A673 (cell line): ENCODE results near the gene OSTN. TPM values are rescaled to one million over a fixed set of nuclear protein-coding genes. Genes with fewer than 3 reads are reported as not detected.

ENCODE experiments used
- Bru-seq: library from RNA; stranded (reverse); fragments of 400-500 nt; gene quantifications from one replicate; lab custom pipeline; 2021; lab: Mats Ljungman, UMichigan
- BruChase-seq, 2 experiments: library from RNA; stranded (reverse); fragments of 400-500 nt; gene quantifications; one replicate each; lab custom pipeline; 2021; lab: Mats Ljungman, UMichigan
- BruUV-seq: library from RNA; stranded (reverse); fragments of 400-500 nt; replicated peaks from 2 replicates; lab custom pipeline; 2021; lab: Mats Ljungman, UMichigan
- CTCF ChIA-PET: fragments of 300-600 bp; sonication (Branson Sonifier 250); formaldehyde crosslinking; loops from one replicate; lab custom pipeline; 2022; ENCODE audit warnings: antibody characterized with exemption; lab: Charles Lee
- POLR2A ChIA-PET: fragments of 300-600 bp; sonication (Branson Sonifier 250); formaldehyde crosslinking; loops from one replicate; lab custom pipeline; 2022; ENCODE audit warnings: antibody characterized with exemption; ENCODE audit not compliant: low non-redundant PET; lab: Charles Lee
- DNase-seq: peaks from one replicate; pipeline ENCODE4 v3.0.0-alpha.2; 2015; ENCODE audit warnings: low spot score
- H3K27ac ChIP-seq: fragments of 200-600 bp; sonication (generic); 2 replicates; pipeline ENCODE4 v1.5.1; 2016; ENCODE audit warnings: mixed run types, low read depth, mild to moderate bottlenecking, mixed read lengths, antibody characterized with exemption, low read length; ENCODE audit not compliant: poor library complexity, severe bottlenecking
- H3K27me3 ChIP-seq: fragments of 200-600 bp; sonication (generic); replicated peaks from 2 replicates; pipeline ENCODE4 v1.6.1; 2017; ENCODE audit warnings: mixed run types, low read depth, mild to moderate bottlenecking, mixed read lengths, antibody characterized with exemption, low read length; ENCODE audit not compliant: insufficient read depth, poor library complexity
- H3K36me3 ChIP-seq: fragments of 200-600 bp; sonication (generic); 2 replicates; pipeline ENCODE4 v1.6.1; 2016; ENCODE audit warnings: mixed run types, mild to moderate bottlenecking, mixed read lengths, antibody characterized with exemption, low read length; ENCODE audit not compliant: insufficient read depth, poor library complexity, severe bottlenecking
- H3K4me1 ChIP-seq: fragments of 200-600 bp; sonication (generic); 2 replicates; pipeline ENCODE4 v1.6.1; 2017; ENCODE audit warnings: mixed run types, mild to moderate bottlenecking, mixed read lengths, antibody characterized with exemption, low read length; ENCODE audit not compliant: insufficient read depth, poor library complexity, severe bottlenecking
- H3K4me3 ChIP-seq: fragments of 200-600 bp; sonication (generic); 2 replicates; pipeline ENCODE4 v1.5.1; 2016; ENCODE audit warnings: low read depth, mixed run types, mild to moderate bottlenecking, mixed read lengths, low read length; ENCODE audit not compliant: poor library complexity, severe bottlenecking
- H3K9me3 ChIP-seq: fragments of 200-600 bp; sonication (generic); 2 replicates; pipeline ENCODE4 v1.6.1; 2016; ENCODE audit warnings: mixed run types, low read depth, mild to moderate bottlenecking, mixed read lengths, antibody characterized with exemption, low read length; ENCODE audit not compliant: poor library complexity, severe bottlenecking
- EZH2 ChIP-seq: fragments of 200-600 bp; sonication (generic); IDR thresholded peaks from 2 replicates; pipeline ENCODE4 v1.6.1; 2017; ENCODE audit warnings: borderline replicate concordance, low read depth, mild to moderate bottlenecking, mixed read lengths, antibody characterized with exemption, low read length; ENCODE audit not compliant: poor library complexity, severe bottlenecking
- intact Hi-C: fragments of 100-400 bp; cut with micrococcal nuclease; formaldehyde crosslinking; loops from one replicate; pipeline ENCODE4 v1.10.0; 2022; ENCODE audit not compliant: unreplicated experiment
- long read RNA-seq: library from polyadenylated mRNA; stranded (forward); transcript quantifications from one replicate; pipeline ENCODE4 v2.0.0, GENCODE V29; 2022
- total RNA-seq: library from RNA; stranded (reverse); gene quantifications from 2 replicates; pipeline ENCODE4 v1.2.3, GENCODE V29; 2021
- TF ChIP-seq, protein P1 (sequence below): fragments of 300-800, 200-600 bp; sonication (generic); conservative IDR thresholded peaks from 2 replicates; pipeline ENCODE4 v1.5.1; 2017; ENCODE audit warnings: low read depth, mild to moderate bottlenecking, antibody characterized with exemption, low read length, moderate library complexity, mixed read lengths

OSTN gene, protein sequence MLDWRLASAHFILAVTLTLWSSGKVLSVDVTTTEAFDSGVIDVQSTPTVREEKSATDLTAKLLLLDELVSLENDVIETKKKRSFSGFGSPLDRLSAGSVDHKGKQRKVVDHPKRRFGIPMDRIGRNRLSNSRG
- total RNA-seq (not detected in 2 replicates), Bru-seq, nascent RNA (percentile 11 among the genes with signal in this experiment), BruChase-seq, experiment 1, labeled RNA remaining after a 2-hour chase (percentile 5 among the genes with signal in this experiment), BruChase-seq, experiment 2, labeled RNA remaining after a 6-hour chase (percentile 4 among the genes with signal in this experiment)
- long read RNA-seq, result 0 reads

- intact Hi-C loops, result no loop called here
- no peak for TF ChIP-seq EZH2
- ChIA-PET CTCF (no interaction called here), POLR2A (no interaction called here)
- Histone ChIP-seq H3K4me3 (no peak within 1 kb of the TSS), H3K9me3 (no peaks in the 10 kb centered on the region), H3K27me3 (no peaks in the 10 kb centered on the region), H3K36me3 (no peaks in the 10 kb centered on the region), H3K4me1 (no peaks in the 10 kb centered on the region), H3K27ac (no peak within 1 kb of the TSS)
- BruUV-seq, result no TSS peak
- peak; percentile 3 for DNase-seq
These were observed at the start of gene OSTN for GRCh38 chr3:191198932-191199331. Gene OSTN (plus strand): TSS chr3:191199241. CDS start chr3:191212533, 13,292 bp downstream.

DNA sequence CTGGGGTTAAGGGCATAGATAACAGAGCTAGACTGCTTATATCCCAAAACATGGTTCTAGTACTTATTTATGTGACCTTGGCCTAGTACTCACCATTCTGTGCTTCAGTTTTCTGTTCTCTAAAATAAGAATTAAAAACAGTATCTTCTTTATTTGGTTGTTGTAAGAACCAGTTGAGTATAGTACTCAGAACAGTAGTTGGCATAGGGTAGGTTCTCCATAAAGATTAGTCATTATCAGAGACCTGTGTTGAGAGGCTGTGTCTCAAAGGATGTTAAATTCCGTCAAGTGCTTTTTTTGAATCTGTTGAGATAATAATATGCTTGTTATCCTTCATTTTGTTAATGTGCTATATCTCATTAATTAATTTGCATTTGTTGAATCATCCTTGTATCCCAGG, 47.4 kb upstream of the OSTN start:
- H3K27ac ChIP-seq, result no peak overlapping the region
- H3K4me3 ChIP-seq, result no peak overlapping the region
- intact Hi-C loops, result no loop called here
- TF ChIP-seq, protein P1, sequence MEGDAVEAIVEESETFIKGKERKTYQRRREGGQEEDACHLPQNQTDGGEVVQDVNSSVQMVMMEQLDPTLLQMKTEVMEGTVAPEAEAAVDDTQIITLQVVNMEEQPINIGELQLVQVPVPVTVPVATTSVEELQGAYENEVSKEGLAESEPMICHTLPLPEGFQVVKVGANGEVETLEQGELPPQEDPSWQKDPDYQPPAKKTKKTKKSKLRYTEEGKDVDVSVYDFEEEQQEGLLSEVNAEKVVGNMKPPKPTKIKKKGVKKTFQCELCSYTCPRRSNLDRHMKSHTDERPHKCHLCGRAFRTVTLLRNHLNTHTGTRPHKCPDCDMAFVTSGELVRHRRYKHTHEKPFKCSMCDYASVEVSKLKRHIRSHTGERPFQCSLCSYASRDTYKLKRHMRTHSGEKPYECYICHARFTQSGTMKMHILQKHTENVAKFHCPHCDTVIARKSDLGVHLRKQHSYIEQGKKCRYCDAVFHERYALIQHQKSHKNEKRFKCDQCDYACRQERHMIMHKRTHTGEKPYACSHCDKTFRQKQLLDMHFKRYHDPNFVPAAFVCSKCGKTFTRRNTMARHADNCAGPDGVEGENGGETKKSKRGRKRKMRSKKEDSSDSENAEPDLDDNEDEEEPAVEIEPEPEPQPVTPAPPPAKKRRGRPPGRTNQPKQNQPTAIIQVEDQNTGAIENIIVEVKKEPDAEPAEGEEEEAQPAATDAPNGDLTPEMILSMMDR, result no peak
- TF ChIP-seq EZH2, result no peak
- no peak for DNase-seq
- H3K9me3 ChIP-seq, result peaks cover 16% of the 10 kb centered on the region
- no TSS peak for BruUV-seq
- CTCF ChIA-PET, result no interaction called here
- POLR2A ChIA-PET, result no interaction called here
- H3K36me3 ChIP-seq, result no peaks in the 10 kb centered on the region
- H3K4me1 ChIP-seq, result no peaks in the 10 kb centered on the region
- H3K27me3 ChIP-seq, result no peaks in the 10 kb centered on the region

DNA sequence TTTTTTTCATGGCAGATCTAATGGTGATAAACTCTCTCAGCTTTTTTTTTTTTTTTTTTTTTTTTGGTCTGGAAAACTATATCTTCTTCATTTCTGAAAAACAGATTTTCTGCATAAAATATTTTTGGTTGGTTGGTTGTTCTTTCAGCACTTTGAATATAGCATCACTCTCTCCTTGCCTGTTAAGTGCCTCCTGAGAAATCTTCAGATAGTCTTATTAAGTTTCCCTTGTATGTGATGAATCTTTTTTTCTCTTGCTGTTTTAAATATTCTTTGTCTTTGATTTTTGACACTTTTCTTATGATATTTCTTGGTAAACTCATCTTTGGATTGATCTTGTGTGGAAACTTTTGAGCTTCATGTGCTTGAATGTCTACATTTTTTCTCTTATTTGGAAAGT, 44.2 kb upstream of the OSTN start:
- H3K36me3 ChIP-seq, result no peaks in the 10 kb centered on the region
- no peak overlapping the region for H3K27ac ChIP-seq
- no peaks in the 10 kb centered on the region for H3K4me1 ChIP-seq
- ChIA-PET POLR2A (no interaction called here), CTCF (no interaction called here)
- no peaks in the 10 kb centered on the region for H3K27me3 ChIP-seq
- intact Hi-C loops, result no loop called here
- H3K4me3 ChIP-seq, result no peak overlapping the region
- H3K9me3 ChIP-seq, result peaks cover 13% of the 10 kb centered on the region
- TF ChIP-seq, protein P1, result no peak
- TF ChIP-seq EZH2, result no peak
- DNase-seq, result no peak
- BruUV-seq, result no TSS peak

DNA sequence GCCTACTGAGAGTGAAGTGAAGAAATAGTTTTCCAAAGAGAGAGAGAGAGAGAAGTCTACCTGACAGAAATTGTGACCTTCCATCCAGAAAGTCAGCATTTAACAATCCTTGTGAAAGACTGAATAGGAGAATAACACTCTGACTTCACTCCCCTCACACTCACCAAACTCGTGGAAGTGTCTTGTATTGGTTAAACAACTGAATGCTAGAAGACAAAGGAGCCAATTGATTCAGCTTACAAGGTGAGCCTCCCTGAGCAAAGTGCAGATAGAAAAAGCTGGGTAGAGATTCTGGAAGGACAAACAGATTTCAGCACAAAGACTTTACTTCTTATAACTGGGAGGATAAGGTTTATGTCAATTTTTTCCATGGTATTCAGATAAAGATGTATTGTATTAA, 40.8 kb upstream of the OSTN start:
- TF ChIP-seq, protein P1, result no peak
- no peak for TF ChIP-seq EZH2
- Histone ChIP-seq H3K27me3 (no peaks in the 10 kb centered on the region), H3K36me3 (no peaks in the 10 kb centered on the region), H3K4me3 (no peak overlapping the region), H3K27ac (no peak overlapping the region), H3K9me3 (peaks cover 13% of the 10 kb centered on the region), H3K4me1 (no peaks in the 10 kb centered on the region)
- intact Hi-C loops, result no loop called here
- no TSS peak for BruUV-seq
- DNase-seq, result no peak
- CTCF ChIA-PET, result no interaction called here
- POLR2A ChIA-PET, result no interaction called here
